ENCODE measurements around the gene CPNE6. TPM values are rescaled to one million over a fixed set of nuclear protein-coding genes. Genes with fewer than 3 reads are reported as not detected.

CPNE6 gene
- total and polyA plus RNA-seq, 4 donors, result 0.05 to 0.17 TPM; not detected in 2

DNA sequence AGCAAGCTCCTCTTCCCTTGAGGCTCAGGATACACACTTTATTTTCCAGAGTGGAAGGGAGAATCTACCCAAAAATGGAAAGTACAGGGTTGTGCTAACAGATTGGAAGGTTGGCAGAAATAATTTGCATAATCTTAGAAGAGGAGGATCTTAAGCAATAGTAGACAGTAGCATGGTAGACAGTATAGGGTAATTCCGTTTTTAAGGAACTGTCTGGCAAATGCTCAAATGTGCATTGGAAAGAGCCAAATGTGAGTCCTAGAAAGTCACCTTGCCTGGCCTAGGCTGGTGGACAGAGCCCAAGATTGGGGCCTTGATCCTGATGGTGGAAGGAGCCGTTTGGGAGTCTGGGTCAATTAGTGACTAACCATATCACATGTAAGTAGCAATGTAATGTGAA is 32.7 kb upstream of the CPNE6 start:
- no peaks in the 10 kb centered on the region for H3K9me3 ChIP-seq (ENCODE audit: control insufficient read depth in 4 of 4, low read length in 3 of 4)
- no peak overlapping the region for H3K4me3 ChIP-seq (ENCODE audit: low read depth in 1 of 3, low read length in 3 of 3)
- H3K36me3 ChIP-seq (ENCODE audit: control insufficient read depth in 4 of 4, insufficient read depth in 3 of 4, low read depth in 1 of 4, low read length in 3 of 4), result no peaks in the 10 kb centered on the region
- H3K27ac ChIP-seq (ENCODE audit: low read depth in 1 of 2, low read length in 2 of 2), result no peak overlapping the region
- H3K4me1 ChIP-seq (ENCODE audit: control insufficient read depth in 4 of 4, insufficient read depth in 4 of 4, low read length in 3 of 4), result peaks cover 4 to 12% (median 8%) of the 10 kb centered on the region in 4 donors
- TF ChIP-seq, protein P1, sequence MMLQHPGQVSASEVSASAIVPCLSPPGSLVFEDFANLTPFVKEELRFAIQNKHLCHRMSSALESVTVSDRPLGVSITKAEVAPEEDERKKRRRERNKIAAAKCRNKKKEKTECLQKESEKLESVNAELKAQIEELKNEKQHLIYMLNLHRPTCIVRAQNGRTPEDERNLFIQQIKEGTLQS (IDR thresholded peaks at IDR 0.05), result no peak
- TF ChIP-seq RXRA (IDR thresholded peaks at IDR 0.05), result no peak
- no peak for TF ChIP-seq NR2F2 (IDR thresholded peaks at IDR 0.05)
- no peak for TF ChIP-seq GABPA (IDR thresholded peaks at IDR 0.05 in 1 of 2, conservative IDR thresholded peaks at IDR 0.05 in 1 of 2)
- TF ChIP-seq, protein P2, sequence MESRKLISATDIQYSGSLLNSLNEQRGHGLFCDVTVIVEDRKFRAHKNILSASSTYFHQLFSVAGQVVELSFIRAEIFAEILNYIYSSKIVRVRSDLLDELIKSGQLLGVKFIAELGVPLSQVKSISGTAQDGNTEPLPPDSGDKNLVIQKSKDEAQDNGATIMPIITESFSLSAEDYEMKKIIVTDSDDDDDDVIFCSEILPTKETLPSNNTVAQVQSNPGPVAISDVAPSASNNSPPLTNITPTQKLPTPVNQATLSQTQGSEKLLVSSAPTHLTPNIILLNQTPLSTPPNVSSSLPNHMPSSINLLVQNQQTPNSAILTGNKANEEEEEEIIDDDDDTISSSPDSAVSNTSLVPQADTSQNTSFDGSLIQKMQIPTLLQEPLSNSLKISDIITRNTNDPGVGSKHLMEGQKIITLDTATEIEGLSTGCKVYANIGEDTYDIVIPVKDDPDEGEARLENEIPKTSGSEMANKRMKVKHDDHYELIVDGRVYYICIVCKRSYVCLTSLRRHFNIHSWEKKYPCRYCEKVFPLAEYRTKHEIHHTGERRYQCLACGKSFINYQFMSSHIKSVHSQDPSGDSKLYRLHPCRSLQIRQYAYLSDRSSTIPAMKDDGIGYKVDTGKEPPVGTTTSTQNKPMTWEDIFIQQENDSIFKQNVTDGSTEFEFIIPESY (IDR thresholded peaks at IDR 0.05), result no peak
- no peak for TF ChIP-seq HNF4G (IDR thresholded peaks at IDR 0.05)
- no peak overlapping the region for H3K9ac ChIP-seq (ENCODE audit: low read depth in 1 of 2, low read length in 2 of 2)
- WGBS, result 90% methylated on average over 2 of the region's 2 CpGs
- H3K27me3 ChIP-seq (ENCODE audit: control insufficient read depth in 4 of 4, insufficient read depth in 4 of 4, low read length in 3 of 4), result no peaks in the 10 kb centered on the region
- no peak for DNase-seq (ENCODE audit: low spot score)

DNA sequence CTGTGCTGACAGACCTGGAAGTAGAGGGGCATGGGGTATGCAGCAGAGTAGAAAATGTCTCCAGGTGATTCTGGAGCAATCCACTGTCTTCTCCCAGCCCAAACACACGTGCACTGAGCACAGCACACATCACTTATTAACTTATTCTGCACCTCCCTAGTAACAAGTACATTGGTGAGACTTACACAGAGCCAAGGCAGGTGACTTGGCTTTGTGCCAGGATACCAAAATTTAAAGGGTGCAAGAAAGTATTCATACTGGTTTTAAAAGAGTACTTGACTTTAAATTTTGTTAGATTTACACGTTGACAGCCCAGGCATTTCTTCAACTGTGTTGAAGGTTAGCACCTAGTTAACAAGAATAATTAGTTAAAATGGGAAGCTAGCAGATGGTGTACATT is 30.7 kb upstream of the CPNE6 start:
- H3K36me3 ChIP-seq (ENCODE audit: control insufficient read depth in 4 of 4, insufficient read depth in 3 of 4, low read depth in 1 of 4, low read length in 3 of 4), result no peaks in the 10 kb centered on the region
- H3K27ac ChIP-seq (ENCODE audit: low read depth in 1 of 2, low read length in 2 of 2), result no peak overlapping the region
- H3K9me3 ChIP-seq (ENCODE audit: control insufficient read depth in 4 of 4, low read length in 3 of 4), result no peaks in the 10 kb centered on the region
- H3K9ac ChIP-seq (ENCODE audit: low read depth in 1 of 2, low read length in 2 of 2), result no peak overlapping the region
- H3K4me1 ChIP-seq (ENCODE audit: control insufficient read depth in 4 of 4, insufficient read depth in 4 of 4, low read length in 3 of 4), result peaks cover 4 to 9% (median 7%) of the 10 kb centered on the region in 4 donors
- WGBS, result 47% methylated on average over 2 of the region's 2 CpGs
- no peak for DNase-seq (ENCODE audit: low spot score)
- no peak overlapping the region for H3K4me3 ChIP-seq (ENCODE audit: low read depth in 1 of 3, low read length in 3 of 3)
- TF ChIP-seq RAD21 (IDR thresholded peaks at IDR 0.05), result no peak
- no peak for TF ChIP-seq FOXA1 (IDR thresholded peaks at IDR 0.05)
- TF ChIP-seq, protein P3, sequence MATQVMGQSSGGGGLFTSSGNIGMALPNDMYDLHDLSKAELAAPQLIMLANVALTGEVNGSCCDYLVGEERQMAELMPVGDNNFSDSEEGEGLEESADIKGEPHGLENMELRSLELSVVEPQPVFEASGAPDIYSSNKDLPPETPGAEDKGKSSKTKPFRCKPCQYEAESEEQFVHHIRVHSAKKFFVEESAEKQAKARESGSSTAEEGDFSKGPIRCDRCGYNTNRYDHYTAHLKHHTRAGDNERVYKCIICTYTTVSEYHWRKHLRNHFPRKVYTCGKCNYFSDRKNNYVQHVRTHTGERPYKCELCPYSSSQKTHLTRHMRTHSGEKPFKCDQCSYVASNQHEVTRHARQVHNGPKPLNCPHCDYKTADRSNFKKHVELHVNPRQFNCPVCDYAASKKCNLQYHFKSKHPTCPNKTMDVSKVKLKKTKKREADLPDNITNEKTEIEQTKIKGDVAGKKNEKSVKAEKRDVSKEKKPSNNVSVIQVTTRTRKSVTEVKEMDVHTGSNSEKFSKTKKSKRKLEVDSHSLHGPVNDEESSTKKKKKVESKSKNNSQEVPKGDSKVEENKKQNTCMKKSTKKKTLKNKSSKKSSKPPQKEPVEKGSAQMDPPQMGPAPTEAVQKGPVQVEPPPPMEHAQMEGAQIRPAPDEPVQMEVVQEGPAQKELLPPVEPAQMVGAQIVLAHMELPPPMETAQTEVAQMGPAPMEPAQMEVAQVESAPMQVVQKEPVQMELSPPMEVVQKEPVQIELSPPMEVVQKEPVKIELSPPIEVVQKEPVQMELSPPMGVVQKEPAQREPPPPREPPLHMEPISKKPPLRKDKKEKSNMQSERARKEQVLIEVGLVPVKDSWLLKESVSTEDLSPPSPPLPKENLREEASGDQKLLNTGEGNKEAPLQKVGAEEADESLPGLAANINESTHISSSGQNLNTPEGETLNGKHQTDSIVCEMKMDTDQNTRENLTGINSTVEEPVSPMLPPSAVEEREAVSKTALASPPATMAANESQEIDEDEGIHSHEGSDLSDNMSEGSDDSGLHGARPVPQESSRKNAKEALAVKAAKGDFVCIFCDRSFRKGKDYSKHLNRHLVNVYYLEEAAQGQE (IDR thresholded peaks at IDR 0.05), result no peak
- TF ChIP-seq GABPA (IDR thresholded peaks at IDR 0.05 in 1 of 2, conservative IDR thresholded peaks at IDR 0.05 in 1 of 2), result no peak
- TF ChIP-seq, protein P2 (IDR thresholded peaks at IDR 0.05), result no peak
- TF ChIP-seq, protein P4, sequence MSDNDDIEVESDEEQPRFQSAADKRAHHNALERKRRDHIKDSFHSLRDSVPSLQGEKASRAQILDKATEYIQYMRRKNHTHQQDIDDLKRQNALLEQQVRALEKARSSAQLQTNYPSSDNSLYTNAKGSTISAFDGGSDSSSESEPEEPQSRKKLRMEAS (IDR thresholded peaks at IDR 0.05), result no peak
- TF ChIP-seq EGR1 (IDR thresholded peaks at IDR 0.05; ENCODE audit: low read depth in 2 of 2), result no peak
- TF ChIP-seq NR2F2 (IDR thresholded peaks at IDR 0.05), result no peak
- TF ChIP-seq JUND (IDR thresholded peaks at IDR 0.05), result no peak
- TF ChIP-seq HNF4A (conservative IDR thresholded peaks at IDR 0.05), result no peak
- TF ChIP-seq, protein P1 (IDR thresholded peaks at IDR 0.05), result no peak
- TF ChIP-seq FOXA2 (IDR thresholded peaks at IDR 0.05), result no peak
- no peak for TF ChIP-seq HNF4G (IDR thresholded peaks at IDR 0.05)
- H3K27me3 ChIP-seq (ENCODE audit: control insufficient read depth in 4 of 4, insufficient read depth in 4 of 4, low read length in 3 of 4), result no peaks in the 10 kb centered on the region
